ENCODE measurements around the gene DPP3. TPM values are rescaled to one million over a fixed set of nuclear protein-coding genes. Genes with fewer than 3 reads are reported as not detected.

The DPP3 gene
- total RNA-seq (2022; extraction: Qiagen RNA extraction; ENCODE audit: low read depth) = 51.9 to 59.3 TPM (median 57.4 TPM) in 5 replicates

GRCh38 chr11:66480117-66480938, at the start of gene DPP3:
Gene DPP3 (plus strand): TSS chr11:66480434. CDS start chr11:66482201, 1,767 bp downstream.

GRCh38 chr11:66438504-66439466, 41.4 kb upstream of the DPP3 start, which contains the start of gene MRPL11:
Gene MRPL11 (minus strand): TSS chr11:66438848. CDS start chr11:66438754, 94 bp downstream.

GRCh38 chr11:66466225-66467033, 13.8 kb upstream of the DPP3 start, which contains the start of gene PELI3:
Gene PELI3 (plus strand): TSS chr11:66466905. CDS start chr11:66468129, 1,224 bp downstream.

GRCh38 chr11:66510271-66510989, 30.2 kb downstream of the DPP3 start, which contains the start of gene BBS1:
Gene BBS1 (plus strand): TSS chr11:66510635. CDS start chr11:66510660, 25 bp downstream.

GRCh38 chr11:66545701-66546367, 65.6 kb downstream of the DPP3 start, which contains the start of gene ZDHHC24:
Gene ZDHHC24 (minus strand): TSS chr11:66546048. CDS start chr11:66546003, 45 bp downstream.

GRCh38 chr11:66546368-66546965, 66.2 kb downstream of the DPP3 start, which contains the start of gene ACTN3:
Gene ACTN3 (plus strand): TSS chr11:66546903. CDS start chr11:66546938, 35 bp downstream.

Other genes starting within 250 kb of the DPP3 start
- gene KLC2, start 222.7 kb upstream of the DPP3 start, total RNA-seq (2022; extraction: Qiagen RNA extraction; ENCODE audit: low read depth) = 39.5 to 45.3 TPM (median 41.9 TPM) in 5 replicates
- gene RAB1B, start 211.8 kb upstream of the DPP3 start, total RNA-seq (2022; extraction: Qiagen RNA extraction; ENCODE audit: low read depth) = 120 to 147 TPM (median 144 TPM) in 5 replicates
- gene CNIH2, start 202.3 kb upstream of the DPP3 start, total RNA-seq (2022; extraction: Qiagen RNA extraction; ENCODE audit: low read depth) = 1.7 to 2.4 TPM (median 2.4 TPM) in 5 replicates
- gene YIF1A, start 191.3 kb upstream of the DPP3 start, total RNA-seq (2022; extraction: Qiagen RNA extraction; ENCODE audit: low read depth) = 96.1 to 128 TPM (median 120 TPM) in 5 replicates
- gene TMEM151A, start 188.5 kb upstream of the DPP3 start, total RNA-seq (2022; extraction: Qiagen RNA extraction; ENCODE audit: low read depth) = 2.2 to 4.0 TPM (median 3.7 TPM) in 5 replicates
- not detected in 5 replicates for gene CD248, start 163.4 kb upstream of the DPP3 start, total RNA-seq (2022; extraction: Qiagen RNA extraction; ENCODE audit: low read depth)
- gene RIN1, start 144.0 kb upstream of the DPP3 start, total RNA-seq (2022; extraction: Qiagen RNA extraction; ENCODE audit: low read depth) = 25.9 to 37.9 TPM (median 35.9 TPM) in 5 replicates
- gene BRMS1, start 135.3 kb upstream of the DPP3 start, total RNA-seq (2022; extraction: Qiagen RNA extraction; ENCODE audit: low read depth) = 76.2 to 102 TPM (median 88.6 TPM) in 5 replicates
- 12.6 to 17.8 TPM (median 17.0 TPM) in 5 replicates for gene B4GAT1, start 132.8 kb upstream of the DPP3 start, total RNA-seq (2022; extraction: Qiagen RNA extraction; ENCODE audit: low read depth)
- gene SLC29A2, start 108.7 kb upstream of the DPP3 start, total RNA-seq (2022; extraction: Qiagen RNA extraction; ENCODE audit: low read depth) = 3.5 to 5.7 TPM (median 5.3 TPM) in 5 replicates
- not detected in 5 replicates for gene NPAS4, start 59.4 kb upstream of the DPP3 start, total RNA-seq (2022; extraction: Qiagen RNA extraction; ENCODE audit: low read depth)
- 98.8 to 122 TPM (median 111 TPM) in 5 replicates for gene MRPL11, start 41.6 kb upstream of the DPP3 start, total RNA-seq (2022; extraction: Qiagen RNA extraction; ENCODE audit: low read depth)
- gene PELI3, start 13.5 kb upstream of the DPP3 start, total RNA-seq (2022; extraction: Qiagen RNA extraction; ENCODE audit: low read depth) = 3.7 to 5.8 TPM (median 4.8 TPM) in 5 replicates
- gene BBS1, start 30.2 kb downstream of the DPP3 start, total RNA-seq (2022; extraction: Qiagen RNA extraction; ENCODE audit: low read depth) = 9.8 to 11.9 TPM (median 10.7 TPM) in 5 replicates
- 7.4 to 14.0 TPM (median 12.4 TPM) in 5 replicates for gene ZDHHC24, start 65.6 kb downstream of the DPP3 start, total RNA-seq (2022; extraction: Qiagen RNA extraction; ENCODE audit: low read depth)
- gene ACTN3, start 66.5 kb downstream of the DPP3 start, total RNA-seq (2022; extraction: Qiagen RNA extraction; ENCODE audit: low read depth) = 0.05 TPM in 1 of 5 replicates, not detected in the others
- 31.3 to 37.8 TPM (median 33.7 TPM) in 5 replicates for gene CTSF, start 88.2 kb downstream of the DPP3 start, total RNA-seq (2022; extraction: Qiagen RNA extraction; ENCODE audit: low read depth)
- gene CCDC87, start 112.6 kb downstream of the DPP3 start, total RNA-seq (2022; extraction: Qiagen RNA extraction; ENCODE audit: low read depth) = 0.21 to 0.68 TPM (median 0.53 TPM) in 5 replicates
- gene CCS, start 112.8 kb downstream of the DPP3 start, total RNA-seq (2022; extraction: Qiagen RNA extraction; ENCODE audit: low read depth) = 24.5 to 30.1 TPM (median 26.7 TPM) in 5 replicates
- gene RBM14, start 136.2 kb downstream of the DPP3 start, total RNA-seq (2022; extraction: Qiagen RNA extraction; ENCODE audit: low read depth) = 59.5 to 81.7 TPM (median 68.6 TPM) in 5 replicates
- 133 to 146 TPM (median 135 TPM) in 5 replicates for gene RBM4, start 158.3 kb downstream of the DPP3 start, total RNA-seq (2022; extraction: Qiagen RNA extraction; ENCODE audit: low read depth)
- gene RBM4B, start 197.5 kb downstream of the DPP3 start, total RNA-seq (2022; extraction: Qiagen RNA extraction; ENCODE audit: low read depth) = 18.5 to 19.9 TPM (median 18.9 TPM) in 5 replicates
- gene SPTBN2, start 248.8 kb downstream of the DPP3 start, total RNA-seq (2022; extraction: Qiagen RNA extraction; ENCODE audit: low read depth) = 8.0 to 11.7 TPM (median 9.5 TPM) in 5 replicates